ENCODE measurements around the gene TSTD1.
A peak's percentile ranks its signal among the peaks of the same experiment; 100 is the strongest.
"Not testable (repeated sequence)": the region's sequence is repeated elsewhere in the genome, so short reads cannot be mapped to it uniquely, and the experiment has no call there.

TSTD1 gene

DNA sequence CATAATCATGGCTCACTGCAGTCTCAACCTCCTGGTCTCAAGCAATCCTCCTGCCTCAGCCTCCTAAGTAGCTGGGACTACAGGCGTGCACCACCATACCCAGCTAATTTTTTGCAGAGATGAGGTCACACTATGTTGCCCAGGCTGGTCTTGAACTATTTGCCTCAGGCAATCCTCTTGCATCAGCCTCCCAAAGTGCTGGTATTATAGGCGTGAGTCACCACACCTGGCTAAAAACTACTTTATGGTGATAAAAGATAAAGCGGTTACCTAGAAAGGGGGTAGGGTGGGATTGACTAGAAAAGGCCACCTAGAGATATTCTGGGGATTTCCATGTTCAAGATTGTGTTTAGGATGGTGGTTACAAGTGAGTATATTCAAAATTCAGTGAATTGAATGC lies 5.0 kb downstream of the TSTD1 start:
- no peak for DNase-seq

DNA sequence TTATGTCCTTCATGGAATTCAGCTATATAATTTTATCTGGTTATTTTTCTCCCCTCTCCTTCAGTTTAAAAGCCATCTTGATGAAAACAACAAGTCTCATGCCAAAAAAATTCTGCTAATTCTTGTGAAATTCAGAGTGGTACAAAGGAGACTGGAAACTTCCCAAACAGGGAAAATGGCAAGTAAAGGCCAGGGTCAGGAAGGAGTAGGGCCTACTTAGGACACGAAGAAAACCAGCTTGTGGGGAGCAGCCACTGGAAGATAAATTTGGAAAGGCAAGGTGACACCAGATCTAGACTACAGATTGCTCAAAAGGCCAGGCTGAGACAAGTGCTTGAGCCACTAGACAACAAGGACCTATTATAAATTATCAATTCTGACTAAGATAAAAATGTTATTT lies 6.4 kb downstream of the TSTD1 start:
- no peak for DNase-seq

DNA sequence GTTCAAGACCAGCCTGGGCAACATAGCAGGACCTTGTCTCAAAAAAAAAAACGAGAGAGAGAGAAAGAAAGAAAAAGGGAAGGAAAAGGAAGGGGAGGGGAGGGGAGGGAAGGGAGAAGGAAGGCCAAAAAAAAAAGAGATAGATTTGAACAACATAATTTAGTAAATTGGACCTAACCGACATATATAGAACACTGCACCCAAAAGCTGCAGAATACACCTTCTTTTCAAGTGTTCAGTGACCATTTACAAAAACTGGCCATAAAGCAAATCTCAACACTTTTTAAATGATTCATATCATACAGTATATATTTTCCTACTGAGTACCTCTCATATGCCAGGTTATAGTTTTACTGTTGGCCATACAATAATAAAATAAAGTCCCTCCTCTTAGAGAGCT lies 6.9 kb downstream of the TSTD1 start:
- DNase-seq = no peak

DNA sequence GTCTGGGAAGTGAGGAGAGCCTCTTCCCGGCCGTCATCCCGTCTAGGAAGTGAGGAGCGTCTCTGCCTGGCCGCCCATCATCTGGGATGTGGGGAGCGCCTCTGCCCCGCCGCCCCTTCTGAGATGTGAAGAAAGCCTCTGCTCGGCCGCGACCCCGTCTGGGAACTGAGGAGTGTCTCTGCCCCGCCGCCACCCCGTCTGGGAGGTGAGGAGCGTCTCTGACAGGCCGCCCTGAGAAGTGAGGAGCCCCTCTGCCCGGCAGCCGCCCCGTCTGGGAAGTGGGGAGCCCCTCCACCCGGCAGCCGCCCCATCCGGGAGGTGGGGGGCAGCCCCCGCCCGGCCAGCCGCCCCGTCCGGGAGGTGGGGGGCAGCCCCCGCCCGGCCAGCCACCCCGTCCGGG lies 9.3 kb downstream of the TSTD1 start:
- DNase-seq = not testable (repeated sequence)

DNA sequence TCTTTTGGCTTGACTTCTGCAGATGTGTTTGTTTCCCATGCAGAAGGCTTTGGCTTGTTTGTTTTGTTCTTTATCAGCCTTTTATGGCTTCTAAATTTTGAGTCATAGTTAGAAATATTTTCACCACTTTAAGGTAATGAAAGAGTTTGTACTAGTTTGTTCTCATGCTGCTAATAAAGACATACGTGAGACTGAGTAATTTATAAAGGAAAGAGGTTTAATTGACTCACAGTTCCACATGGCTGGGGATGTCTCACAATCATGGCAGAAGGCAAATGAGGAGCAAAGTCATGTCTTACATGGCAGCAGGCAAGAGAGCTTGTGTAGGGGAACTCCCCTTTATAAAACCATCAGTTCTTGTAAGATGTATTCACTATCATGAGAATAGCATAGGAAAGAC lies 11.8 kb downstream of the TSTD1 start:
- not testable (repeated sequence) for DNase-seq

DNA sequence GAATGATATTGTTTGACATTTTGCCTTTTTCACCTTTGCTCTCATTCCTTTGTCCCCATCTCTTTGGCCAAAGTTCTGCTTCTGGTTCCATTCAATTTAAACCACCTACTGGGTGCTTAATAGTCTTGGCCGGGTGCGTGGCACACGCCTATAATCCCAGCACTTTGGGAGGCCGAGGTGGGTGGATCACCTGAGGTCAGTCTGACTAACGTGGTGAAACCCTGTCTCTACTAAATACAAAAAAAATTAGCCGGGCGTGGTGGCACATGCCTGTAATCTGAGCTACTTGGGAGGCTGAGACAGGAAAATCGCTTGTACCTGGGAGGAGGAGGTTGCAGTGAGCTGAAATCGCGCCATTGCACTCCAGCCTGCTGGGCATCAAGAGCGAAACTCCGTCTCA lies 16.3 kb downstream of the TSTD1 start:
- not testable (repeated sequence) for DNase-seq

DNA sequence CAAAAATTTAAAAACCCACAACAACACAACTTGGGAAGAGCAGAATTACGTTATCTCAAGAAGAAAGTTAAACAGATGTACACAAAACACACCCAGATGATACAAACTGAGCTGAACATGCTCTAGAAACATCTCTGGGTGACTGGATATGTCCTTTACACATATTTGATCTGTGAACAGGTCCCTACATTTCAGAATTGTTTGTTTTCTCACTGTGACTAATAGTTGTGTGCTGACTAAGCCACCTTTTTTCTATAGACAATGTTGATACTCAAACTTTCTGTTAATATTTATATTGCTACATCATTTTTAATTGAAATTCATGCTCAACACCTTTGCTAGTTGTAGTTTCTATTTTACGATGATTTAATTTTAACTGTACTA lies 16.8 kb downstream of the TSTD1 start:
- no peak for DNase-seq

DNA sequence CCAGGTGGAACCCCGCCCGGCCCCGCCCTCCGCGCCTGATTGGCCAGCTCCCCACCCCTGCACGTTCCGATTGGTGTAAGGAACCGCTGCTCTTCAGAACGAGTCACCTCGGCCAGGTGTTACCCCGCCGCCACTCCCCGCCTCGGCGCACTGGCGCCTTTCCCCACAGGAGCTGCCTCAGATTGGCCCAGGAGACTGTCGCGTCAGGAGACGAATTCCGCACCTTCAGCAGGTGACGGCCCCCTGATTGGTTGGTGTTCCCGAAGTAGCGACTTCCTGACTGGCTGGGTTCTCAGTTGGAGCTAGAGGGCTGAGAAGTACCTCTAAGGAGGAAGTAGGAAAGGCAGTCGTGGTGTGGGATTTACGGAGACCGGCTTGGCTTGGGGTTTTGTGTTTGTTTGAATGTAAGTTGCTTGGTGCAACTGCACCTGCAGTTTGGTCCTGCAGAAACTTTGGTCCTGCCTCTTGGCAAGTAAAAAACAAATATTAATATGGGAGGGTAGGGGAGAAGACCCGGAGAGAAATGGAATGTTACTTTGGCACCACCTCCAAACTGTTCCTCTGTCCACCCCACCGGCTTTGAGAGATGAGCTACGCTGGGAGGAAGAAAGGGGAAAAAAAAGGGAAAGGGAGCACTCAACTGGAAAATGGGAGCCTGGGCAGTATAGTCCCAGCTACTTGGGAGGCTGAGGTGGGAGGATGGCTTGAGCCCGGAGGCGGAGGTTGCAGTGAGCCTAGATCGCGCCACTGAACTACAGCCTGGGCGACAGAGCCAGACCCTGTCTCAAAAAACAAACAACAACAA lies 17.4 kb downstream of the TSTD1 start:
- DNase-seq = peak; percentile 99

DNA sequence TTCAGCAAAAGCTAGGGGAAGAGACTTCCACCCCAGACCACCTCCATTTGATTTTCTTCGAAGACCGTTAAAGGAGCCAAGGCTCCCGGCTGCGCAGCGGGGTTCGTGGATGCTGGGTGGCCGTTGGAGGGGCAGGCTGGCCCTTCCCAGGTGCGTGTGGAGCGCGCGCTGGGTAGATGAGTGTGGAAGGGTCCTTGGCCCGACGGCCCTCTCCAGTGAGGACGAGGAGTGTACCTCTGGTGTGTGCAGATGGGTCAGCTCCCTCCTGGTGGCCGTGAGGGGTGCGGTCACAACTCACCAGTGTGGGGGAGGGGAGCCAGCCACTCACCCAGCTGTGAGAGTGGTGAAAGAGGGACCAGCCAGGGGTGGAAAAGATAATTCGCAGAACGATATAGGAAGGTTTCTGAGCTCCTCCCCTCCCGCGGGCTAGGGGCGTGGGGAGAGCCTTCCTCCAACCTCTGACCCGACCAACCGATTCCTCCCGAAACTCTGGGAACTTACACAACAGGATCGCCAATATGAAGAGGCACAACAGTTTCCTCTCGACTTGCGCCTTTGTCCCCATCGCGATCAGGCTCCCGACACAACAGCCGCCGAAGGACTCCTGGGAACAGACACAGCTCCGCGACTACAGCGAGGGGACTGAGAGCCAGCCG lies 18.1 kb downstream of the TSTD1 start, which contains the start of gene F11R:
F11R (minus strand) TSS at position 644 of the 656 bp plus-strand sequence; CDS start at position 565, 79 bp downstream.
- DNase-seq = peak; percentile 74

DNA sequence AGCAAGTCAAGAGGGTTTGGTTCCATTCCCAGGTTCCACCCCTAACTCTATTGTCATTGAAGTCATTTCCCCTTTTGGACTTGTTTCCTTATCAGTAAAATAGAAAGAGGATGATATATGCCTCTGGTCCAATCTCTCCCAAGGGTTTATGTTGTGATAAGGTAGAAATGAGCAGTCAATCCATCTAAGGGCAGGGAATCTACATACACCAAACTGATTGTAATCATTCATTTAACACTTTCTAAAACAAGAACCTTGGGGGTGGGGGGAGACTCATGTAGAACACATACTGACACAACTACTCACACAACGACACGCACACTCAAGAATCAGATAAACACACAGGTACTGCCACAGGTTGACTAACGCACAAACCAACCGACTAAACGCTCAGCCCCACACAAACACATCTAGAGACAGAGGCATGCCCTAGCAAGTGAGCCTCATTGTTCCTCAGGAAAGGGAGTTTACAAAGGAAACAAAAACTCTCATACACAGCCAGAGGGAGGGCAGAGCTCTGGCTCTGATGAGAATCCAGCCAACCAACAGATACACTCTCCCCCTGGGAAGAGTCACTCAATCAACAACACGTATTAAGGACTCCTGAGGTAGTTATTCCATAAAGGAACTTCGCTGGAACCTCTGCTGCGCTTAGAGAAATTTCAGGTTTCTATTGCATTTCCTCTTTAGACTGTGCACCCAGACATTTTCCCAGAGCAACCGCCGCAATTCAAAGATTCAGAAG lies 18.8 kb downstream of the TSTD1 start:
- DNase-seq = peak; percentile 61

DNA sequence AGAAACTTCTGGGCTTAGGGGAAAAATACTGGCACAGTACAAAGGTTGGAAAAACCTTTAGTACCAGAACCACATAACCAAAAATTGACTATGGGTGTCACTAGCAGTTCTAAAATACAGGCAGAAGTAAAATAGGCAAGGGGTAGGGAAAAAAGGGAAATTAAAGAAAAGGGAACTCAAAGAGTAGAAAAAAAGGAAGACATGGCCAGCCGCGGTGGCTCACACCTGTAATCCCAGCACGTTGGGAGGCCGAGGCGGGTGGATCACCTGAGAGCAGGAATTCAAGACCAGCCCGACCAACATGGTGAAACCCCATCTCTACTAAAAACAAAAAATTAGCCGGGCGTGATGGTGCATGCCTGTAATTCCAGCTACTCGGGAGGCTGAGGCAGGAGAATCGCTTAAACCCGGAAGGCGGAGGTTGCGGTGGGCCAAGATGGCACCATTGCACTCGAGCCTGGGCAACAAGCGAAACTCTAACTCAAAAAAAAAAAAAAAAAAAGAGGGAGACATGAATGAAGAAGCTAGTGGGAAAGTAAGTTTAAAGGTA lies 19.6 kb downstream of the TSTD1 start:
- not testable (repeated sequence) for DNase-seq

DNA sequence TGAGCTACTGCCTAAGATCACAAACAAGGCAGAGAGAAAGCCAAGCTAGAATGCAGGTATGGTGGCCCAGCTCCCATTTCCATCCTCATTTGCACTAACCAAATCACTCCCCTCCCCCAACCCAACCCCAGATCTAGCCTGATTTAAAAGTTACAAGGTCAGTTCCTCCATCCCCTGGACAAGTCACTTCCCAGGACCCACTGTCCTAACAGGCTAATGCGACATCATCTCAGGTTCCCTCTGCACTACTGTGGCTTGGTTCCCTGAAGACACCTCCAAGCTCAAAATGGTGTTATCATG lies 20.2 kb downstream of the TSTD1 start:
- no peak for DNase-seq

DNA sequence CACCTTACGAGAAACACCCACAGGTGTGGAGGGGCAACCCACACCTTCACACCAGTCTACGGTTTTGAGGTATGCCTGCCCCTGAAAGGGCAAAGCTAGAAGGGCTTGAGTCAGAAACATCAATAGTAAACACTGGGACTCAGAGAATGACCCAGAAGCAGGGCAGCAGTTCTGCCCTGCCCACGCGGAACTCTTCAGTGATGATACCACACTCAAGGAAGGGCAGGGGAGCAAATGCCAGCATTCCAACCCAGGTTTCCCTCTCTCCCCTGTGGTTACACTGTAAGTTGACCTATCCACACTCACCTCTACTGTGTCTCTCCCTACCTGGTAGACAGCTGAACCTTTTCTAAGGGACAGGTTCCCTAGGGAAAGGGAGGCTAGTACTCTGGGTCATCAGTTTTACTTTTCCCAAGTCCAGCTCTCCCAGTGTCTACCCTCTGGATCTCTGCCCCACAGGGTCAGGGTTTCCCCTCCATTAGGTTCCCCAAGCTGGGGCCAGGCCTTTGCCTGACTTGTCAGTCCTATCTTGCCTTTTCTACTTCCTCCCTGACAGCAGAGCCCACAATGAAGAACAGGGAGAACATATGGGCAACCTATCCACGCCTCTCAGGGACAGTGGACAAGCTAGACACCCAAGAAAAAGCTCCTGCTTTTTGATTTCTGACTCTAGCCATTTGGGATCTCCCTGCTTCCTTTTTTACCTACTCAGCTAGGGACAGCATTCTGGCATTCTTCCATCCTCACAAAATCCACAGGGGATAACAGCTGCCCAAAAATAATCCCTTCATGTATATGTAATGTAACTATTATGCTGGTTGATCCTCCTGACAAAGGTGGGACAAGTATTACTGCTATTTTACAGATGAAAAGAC lies 20.8 kb downstream of the TSTD1 start:
- DNase-seq = no peak

DNA sequence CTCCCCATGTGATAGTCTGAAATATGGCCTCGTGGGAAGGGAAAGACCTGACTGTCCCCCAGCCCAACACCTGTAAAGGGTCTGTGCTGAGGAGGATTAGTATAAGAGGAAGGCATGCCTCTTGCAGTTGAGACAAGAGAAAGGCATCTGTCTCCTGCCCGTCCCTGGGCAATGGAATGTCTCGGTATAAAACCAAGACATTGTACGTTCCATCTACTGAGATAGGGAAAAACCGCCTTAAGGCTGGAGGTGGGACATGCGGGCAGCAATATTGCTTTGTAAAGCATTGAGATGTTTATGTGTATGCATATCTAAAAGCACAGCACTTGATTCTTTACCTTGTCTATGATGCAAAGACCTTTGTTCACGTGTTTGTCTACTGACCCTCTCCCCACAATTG lies 21.6 kb downstream of the TSTD1 start:
- not testable (repeated sequence) for DNase-seq

DNA sequence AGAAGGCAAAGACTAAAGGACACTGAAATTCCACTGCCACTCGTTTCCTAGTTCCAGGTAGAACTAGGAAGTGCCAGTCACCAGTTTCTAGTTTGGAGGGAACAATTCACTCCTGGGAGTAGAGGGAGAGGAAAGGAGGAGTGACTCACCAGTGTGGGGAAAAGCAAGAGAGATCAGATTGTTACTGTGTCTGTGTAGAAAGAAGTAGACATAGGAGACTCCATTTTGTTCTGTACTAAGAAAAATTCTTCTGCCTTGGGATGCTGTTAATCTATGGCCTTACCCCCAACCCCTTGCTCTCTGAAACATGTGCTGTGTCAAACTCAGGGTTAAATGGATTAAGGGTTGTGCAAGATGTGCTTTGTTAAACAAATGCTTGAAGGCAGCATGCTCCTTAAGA lies 22.1 kb downstream of the TSTD1 start:
- not testable (repeated sequence) for DNase-seq

DNA sequence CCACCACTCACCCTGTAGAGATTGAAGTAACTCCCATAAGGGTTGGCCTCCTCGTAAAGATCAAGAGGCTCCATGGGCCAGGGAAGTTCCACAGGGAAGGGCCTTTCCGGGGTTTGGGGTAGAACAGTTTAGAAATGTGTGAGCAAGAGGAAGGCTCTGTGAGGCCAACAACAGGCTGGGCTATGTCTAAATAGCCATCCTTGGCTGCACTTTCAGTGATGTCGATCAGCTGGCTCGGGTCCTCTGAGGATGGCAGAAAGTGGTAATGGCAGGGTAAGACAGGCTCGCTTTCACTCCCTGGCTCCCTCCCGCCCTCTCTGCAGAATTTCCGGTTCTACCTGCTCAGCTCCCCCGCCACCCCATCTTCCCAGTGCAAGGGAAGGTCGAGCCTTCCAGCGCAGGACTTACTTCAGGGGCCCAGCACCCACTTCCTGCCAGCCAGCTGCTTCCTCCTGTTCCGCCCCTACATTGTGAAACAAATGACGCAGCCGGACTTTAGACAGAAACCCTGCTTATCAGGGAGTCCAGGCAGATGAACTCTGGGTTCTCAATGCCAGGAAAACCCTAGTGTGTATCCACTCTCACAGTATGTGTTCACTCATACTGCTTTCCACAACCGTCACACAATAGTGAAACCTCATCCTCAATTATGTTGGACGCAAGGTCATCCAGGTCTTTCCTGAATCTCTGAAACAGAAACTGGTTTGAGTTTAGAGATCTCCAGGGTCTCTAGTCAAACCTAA lies 25.1 kb downstream of the TSTD1 start:
- no peak for DNase-seq

DNA sequence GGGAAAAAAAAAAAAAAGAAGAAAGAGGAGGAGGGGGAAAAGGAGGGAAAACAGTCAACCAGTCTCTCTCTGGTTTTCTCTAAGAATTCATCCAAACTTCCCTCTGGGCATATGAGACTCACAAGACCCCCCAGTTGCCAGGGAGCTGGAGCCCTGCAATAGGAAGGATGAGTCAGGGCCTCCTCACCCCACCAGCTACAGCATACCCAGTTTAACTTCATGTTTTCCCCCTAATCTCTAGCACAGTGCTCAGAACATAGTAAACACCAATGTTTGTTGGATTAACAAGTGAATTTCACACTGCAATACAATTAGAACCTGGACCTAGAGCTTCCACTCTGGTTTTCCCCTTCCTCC lies 25.7 kb downstream of the TSTD1 start:
- no peak for DNase-seq

DNA sequence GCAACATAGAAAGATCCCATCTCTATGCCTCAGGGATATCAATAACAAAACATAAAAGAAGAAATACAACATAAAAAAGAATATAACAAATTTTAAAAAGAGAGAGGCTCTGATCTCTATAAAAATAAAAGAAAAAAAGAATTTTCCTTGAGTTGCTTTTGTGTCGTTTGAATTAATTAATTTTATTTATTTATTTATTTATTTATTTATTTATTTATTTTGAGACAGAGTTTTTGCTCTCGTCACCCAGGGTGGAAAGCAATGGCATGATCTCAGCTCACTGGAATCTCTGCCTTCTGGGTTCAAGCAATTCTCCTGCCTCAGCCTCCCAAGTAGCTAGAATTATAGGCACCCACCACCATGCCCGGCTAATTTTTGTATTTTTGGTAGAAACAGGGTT lies 26.3 kb downstream of the TSTD1 start:
- no peak for DNase-seq

DNA sequence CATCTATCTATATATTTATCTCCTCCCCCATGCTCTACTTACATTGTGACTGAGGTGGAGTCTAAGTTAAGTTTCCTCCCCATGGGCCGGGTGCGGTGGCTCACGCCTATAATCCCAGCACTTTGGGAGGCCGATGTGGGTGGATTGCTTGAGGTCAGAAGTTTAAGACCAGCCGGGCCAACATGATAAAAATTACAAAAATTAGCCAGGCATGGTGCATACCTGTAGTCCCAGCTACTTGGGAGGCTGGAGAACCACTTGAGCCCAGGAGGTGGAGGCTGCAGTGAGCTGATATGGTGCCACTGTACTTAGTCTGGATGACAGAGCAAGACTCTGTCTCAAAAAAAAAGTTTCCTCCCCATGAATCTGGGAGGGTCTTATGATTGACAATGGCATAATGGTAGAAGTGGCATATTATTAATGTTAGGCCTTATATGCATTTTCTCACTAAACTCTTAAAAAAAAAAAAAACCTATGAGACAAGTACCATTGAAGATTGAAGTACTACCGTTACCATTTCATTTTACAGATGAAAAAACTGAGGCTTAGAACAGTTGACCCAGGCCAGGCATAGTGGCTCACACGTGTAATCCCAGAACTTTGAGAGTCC lies 29.1 kb downstream of the TSTD1 start:
- DNase-seq = no peak

DNA sequence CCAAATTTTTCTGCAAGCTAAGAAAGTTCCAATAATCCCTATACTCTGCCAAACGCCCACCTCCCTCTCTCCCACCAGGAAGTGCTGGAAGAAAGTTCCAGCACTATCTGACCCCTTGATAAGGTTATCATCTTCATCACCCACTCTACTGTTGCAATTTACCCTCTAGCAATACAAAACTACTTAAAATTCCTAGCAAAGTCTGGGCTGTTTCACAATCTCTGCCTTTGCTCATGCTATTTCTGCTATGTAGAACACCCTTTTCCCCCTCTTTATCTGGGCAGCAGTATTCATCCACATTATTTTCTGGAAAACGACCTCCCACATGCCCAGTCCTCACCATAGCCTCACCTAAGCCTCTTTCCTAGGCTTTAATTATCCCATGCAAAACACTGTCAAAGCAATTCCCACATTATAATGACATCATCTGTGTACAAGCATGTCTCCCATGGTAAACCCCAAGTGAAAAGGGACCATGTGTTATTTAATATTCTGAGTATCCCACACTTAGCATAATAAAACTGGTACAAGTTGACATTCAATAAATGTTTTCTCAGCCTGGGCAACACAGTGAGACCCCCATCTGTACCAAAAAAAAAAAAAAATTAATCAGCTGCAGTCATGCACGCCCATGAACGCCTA lies 29.8 kb downstream of the TSTD1 start:
- DNase-seq = no peak

DNA sequence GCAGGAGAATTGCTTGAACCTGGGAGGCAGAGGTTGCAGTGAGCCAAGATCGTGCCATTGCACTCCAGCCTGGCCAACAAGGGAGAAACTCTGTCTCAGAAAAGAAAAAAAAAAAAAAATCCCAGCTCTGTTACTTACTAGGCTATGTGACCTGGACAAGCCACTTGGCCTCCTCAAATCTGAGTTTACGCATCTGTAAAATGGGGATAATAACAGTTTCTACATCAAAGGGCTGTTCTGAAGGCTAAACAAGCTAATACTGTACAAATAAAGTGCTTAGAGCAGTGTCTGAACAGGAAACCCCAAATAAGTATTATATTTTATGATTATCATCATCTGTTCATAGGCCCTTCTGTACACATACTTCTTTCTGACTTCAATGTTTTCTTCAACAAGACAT lies 31.4 kb downstream of the TSTD1 start:
- DNase-seq = no peak

Measured in NCI-H1105 (cell line).